22Rv1 (cell line): ENCODE data around the gene SEC16A.
A peak's percentile ranks its signal among the peaks of the same experiment; 100 is the strongest.

ENCODE experiments used
- H3K27ac ChIP-seq: fragments of 450-650 bp; 2 replicates; pipeline ENCODE4 v1.5.1; 2017
- CTCF ChIP-seq: fragments of 450-650 bp; IDR thresholded peaks from 2 replicates; pipeline ENCODE4 v1.5.1; 2017; ENCODE audit warnings: mild to moderate bottlenecking
- ZFX ChIP-seq: fragments of 450-650 bp; IDR thresholded peaks from 2 replicates; pipeline ENCODE4 v1.6.1; 2017; ENCODE audit warnings: antibody characterized with exemption, borderline replicate concordance

SEC16A gene

DNA sequence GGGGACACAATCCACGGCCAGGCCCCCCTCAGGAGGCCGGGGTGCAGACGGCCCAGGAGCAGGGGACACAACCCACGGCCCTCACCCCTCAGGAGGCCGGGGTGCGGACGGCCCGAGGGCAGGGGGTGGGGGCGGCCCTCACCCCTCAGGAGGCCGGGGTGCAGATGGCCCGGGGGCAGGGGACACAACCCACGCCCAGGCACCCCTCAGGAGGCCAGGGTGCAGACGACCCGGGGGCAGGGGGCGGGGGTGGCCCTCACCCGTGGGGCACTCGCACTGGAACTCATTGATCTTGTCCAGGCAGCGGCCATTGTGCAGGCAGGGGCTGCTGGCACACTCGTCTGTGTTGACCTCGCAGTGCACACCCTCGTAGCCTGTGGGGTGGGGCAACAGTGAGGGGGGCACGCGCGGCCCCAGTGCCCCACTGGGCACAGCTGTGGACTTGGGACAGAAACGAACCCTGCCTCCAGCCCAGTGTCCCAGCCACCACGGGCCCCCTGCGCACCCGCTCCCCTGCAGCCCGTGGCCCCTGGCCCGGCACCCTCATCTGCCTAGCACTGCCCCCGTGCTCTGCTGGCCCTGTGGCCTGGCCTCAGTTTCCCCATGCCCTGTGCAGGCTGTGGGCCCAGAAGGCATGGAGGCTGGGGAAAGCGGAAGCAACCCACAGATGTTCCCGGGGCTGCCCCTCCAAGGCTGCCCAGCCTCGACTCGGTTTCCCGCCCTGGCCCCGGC, 34.3 kb upstream of the SEC16A start:
- no peak overlapping the region for H3K27ac ChIP-seq
- TF ChIP-seq CTCF (no peak), ZFX (no peak)

DNA sequence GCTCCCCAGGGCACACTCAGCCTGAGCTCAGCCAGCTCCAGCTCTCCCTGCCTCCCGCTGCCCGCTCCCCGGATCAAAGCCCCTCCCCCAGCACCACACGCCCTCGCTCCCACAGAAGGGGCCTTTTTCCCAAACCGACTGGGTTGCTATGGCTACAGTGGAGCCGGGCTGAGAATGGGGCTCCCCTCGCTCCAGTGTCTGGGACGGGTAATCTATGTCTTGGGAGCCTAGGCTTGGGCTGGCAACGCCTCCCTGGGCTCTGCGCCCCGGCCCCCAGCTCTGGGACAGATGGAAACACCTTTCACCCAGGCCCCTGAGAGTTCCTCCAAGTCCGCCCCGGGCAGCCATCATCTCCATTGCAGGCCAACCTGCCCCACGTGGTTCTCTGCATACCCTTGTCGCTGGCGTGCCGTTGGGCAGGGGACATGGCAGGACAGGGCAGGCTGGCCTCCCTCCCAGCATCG, 33.4 kb upstream of the SEC16A start:
- TF ChIP-seq ZFX, result no peak
- no peak for TF ChIP-seq CTCF
- no peak overlapping the region for H3K27ac ChIP-seq

- no peak overlapping the region for H3K27ac ChIP-seq
- no peak for TF ChIP-seq CTCF
- no peak for TF ChIP-seq ZFX
Measured at GRCh38 chr9:136515276-136515675, 32.4 kb upstream of the SEC16A start.

- no peak overlapping the region for H3K27ac ChIP-seq
Measured at GRCh38 chr9:136514022-136514714, 31.3 kb upstream of the SEC16A start.

GRCh38 chr9:136513191-136513590, 30.4 kb upstream of the SEC16A start:
- H3K27ac ChIP-seq, result peak overlapping the region; percentile 20; the same call in 1 of the 2 replicates
- no peak for TF ChIP-seq CTCF
- no peak for TF ChIP-seq ZFX

More at GRCh38 chr9:136514022-136514714, 31.3 kb upstream of the SEC16A start:
- no peak for TF ChIP-seq CTCF

DNA sequence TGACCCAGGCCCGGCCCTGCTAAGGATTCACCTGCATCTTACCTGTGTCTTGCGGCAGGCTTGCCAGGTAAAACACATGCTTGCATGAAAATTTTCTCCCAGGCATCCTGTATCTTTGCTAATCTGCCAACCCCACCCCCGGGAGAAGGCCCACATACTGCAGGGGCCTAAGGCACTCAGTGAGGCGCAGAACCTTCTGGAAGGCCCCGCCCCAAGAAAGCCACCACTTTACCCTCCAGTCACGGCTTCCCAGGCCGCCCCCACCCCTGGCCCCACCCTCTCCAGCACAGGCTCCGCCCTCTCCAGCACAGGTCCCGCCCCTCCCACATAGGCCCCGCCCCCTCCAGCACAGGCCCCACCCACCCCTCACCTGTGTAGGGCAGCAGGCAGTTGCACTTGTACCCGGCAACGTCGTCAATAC, 29.8 kb upstream of the SEC16A start:
- no peak for TF ChIP-seq CTCF
- TF ChIP-seq ZFX, result no peak
- H3K27ac ChIP-seq, result peak overlapping the region; percentile 23; the same call in 1 of the 2 replicates
